RWPE1 (cell line): ENCODE data around the gene GABPB1.

Experiments used
- CTCF ChIA-PET: fragments of 350-600 bp; sonication (Branson Sonifier 250); formaldehyde crosslinking; extraction: SDS; loops from one replicate; lab custom pipeline; 2021; lab: Yijun Ruan, JAX
- POLR2A ChIA-PET: fragments of 400-600 bp; formaldehyde crosslinking; extraction: SDS; loops from one replicate; lab custom pipeline; 2020; ENCODE audit warnings: antibody characterized with exemption; ENCODE audit not compliant: low non-redundant PET; lab: Yijun Ruan, JAX
- DNase-seq: peaks from one replicate; pipeline ENCODE4 v3.0.0; 2012; ENCODE audit warnings: low spot score
- H3K27ac ChIP-seq: fragments of 450-650 bp; 2 replicates; pipeline ENCODE4 v1.5.1; 2017
- CTCF ChIP-seq: fragments of 450-650 bp; conservative IDR thresholded peaks from 2 replicates; pipeline ENCODE4 v1.5.1; 2017; ENCODE audit warnings: low read depth, mild to moderate bottlenecking

The GABPB1 gene

DNA sequence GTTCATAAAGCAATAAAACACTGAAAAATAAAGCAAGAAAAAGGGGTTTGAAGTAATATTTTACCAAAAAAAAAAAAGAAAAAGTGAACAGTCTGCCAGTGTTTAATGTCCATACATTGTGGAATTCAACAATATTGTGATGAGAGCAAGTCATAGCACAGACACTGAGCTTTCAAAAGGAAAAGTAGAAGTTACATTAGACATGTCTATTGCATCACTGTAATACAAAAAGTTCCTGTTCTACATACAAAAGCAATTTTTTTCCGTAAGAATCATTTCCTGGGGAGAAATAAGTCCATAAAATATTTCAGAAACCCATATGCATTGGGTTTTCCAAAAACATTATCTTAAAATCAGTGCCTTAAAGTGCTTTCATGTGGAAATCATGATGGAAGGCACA lies 77.6 kb downstream of the GABPB1 start:
- no peak for DNase-seq
- POLR2A ChIA-PET: no interaction called here
- no peak overlapping the region for H3K27ac ChIP-seq
- CTCF ChIA-PET: interaction anchor here (0.7 kb wide), 1 partner anchor 943 kb away, joined by 6 read pairs; no protein-coding TSS in a partner anchor
- TF ChIP-seq CTCF: no peak

GRCh38 chr15:50275908-50276307 lies 79.1 kb downstream of the GABPB1 start:
- H3K27ac ChIP-seq: no peak overlapping the region
- DNase-seq: no peak
- ChIA-PET POLR2A (no interaction called here), CTCF (interaction anchor here (0.6 kb wide), 1 partner anchor 390 kb away, joined by 3 read pairs; no protein-coding TSS in a partner anchor)
- TF ChIP-seq CTCF: no peak

DNA sequence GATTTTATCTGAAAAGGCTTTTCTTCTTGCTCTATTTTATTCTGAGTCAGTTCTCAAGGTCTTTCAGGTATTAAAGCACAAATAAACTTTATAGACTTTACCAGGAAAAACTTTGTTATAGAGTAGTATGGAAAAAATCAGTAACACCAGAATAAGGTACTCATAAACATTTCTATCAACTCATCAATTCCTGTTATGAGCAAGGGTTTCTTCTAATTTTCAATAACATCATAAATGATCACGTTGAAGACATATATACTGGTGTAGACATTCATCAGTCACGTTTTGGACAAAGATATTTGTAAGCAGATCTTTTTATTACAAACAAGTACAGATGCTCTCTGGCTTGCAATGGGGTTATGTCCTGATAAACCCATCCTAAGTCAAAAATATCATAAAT lies 79.9 kb downstream of the GABPB1 start:
- no peak for DNase-seq
- TF ChIP-seq CTCF: no peak
- CTCF ChIA-PET: no interaction called here
- POLR2A ChIA-PET: no interaction called here
- no peak overlapping the region for H3K27ac ChIP-seq

GRCh38 chr15:50267577-50267976 lies 87.4 kb downstream of the GABPB1 start:
- TF ChIP-seq CTCF: no peak
- H3K27ac ChIP-seq: no peak overlapping the region
- DNase-seq: no peak
- ChIA-PET CTCF (no interaction called here), POLR2A (no interaction called here)

- CTCF ChIA-PET: no interaction called here
- no peak for TF ChIP-seq CTCF
- H3K27ac ChIP-seq: no peak within 1 kb of the TSS
- no peak for DNase-seq
- POLR2A ChIA-PET: no interaction called here
Observed at GRCh38 chr15:50265620-50266019, 89.4 kb downstream of the GABPB1 start, which contains the start of gene HDC. Gene HDC (minus strand): TSS chr15:50265726. CDS start chr15:50265623, 103 bp downstream.

- no peak for TF ChIP-seq CTCF
- ChIA-PET POLR2A (no interaction called here), CTCF (interaction anchor here (0.6 kb wide), 1 partner anchor 1160 kb away, joined by 4 read pairs; no protein-coding TSS in a partner anchor)
- no peak overlapping the region for H3K27ac ChIP-seq
- no peak for DNase-seq
Observed at GRCh38 chr15:50262533-50262932, 92.5 kb downstream of the GABPB1 start.
